ENCODE data around the gene OR2T8.

The OR2T8 gene

DNA sequence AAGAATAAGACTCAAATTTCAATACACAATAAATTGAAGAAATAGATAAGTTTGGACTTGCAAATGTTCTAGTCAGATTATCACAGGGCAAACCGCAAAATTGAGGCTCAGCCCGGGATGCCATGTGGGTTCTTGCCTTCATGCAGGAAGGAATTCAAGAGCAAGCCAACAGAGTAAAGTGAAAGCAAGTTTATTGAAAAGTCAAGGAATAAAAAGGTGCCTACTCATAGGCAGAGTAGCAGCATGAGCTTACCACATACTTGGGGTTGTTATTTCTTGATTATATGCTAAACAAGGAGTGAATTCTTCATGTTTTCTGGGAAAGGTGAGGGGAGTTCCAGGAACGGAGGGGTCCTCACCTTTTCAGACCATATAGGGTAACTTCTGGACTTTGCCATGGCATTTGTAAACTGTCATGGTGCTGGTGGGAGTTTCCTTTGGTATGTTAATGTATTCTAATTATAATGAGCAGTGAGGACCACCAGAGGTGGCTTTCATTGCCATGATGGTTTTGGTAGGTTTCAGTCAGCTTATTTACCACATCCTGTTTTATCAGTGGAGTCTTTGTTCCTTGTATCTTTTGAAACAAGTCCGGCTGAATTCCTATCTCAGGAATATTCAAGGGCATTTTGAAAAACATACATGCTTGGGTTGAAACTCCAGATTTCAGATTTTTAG, 43.0 kb downstream of the OR2T8 start:
- no peak for DNase-seq

DNA sequence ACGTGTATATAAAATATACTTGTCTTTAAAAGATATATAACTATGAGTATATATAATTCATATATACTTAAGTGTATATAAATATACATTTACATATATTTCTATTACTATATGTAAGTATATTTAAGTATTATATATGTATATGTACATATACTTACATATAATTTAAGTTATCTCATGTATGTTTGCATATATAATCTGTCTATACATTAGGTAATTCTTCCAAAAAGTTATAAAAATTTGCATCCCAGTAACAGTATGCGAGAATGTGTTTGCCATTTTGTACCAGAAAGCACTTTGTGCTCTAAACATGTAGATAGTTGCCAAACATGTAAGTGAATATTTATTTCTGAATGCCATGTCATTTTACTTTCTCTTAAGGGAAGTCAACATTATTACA, 44.9 kb downstream of the OR2T8 start, which contains the start of gene OR2AK2:
Gene OR2AK2 (plus strand): TSS at position 301 of the 400 bp plus-strand sequence. CDS start 144 bp downstream, outside the sequence.
- DNase-seq: no peak

GRCh38 chr1:247966532-247967204, 46.6 kb downstream of the OR2T8 start:
- no peak for DNase-seq
